WTC11 (cell line): ENCODE results near the gene ASTN2.

Source experiments
- PRRX2 ChIP-seq: fragments of 250-450 bp; sonication (Bioruptor Pico); IDR thresholded peaks from 2 replicates; pipeline ENCODE4 v1.8.0; 2021; ENCODE audit warnings: mild to moderate bottlenecking
- TEAD4 ChIP-seq: sonication (generic); formaldehyde crosslinking; IDR thresholded peaks from 2 replicates; pipeline ENCODE4 v1.8.0; 2022; ENCODE audit warnings: mild to moderate bottlenecking, missing genetic modification reagents

DNA sequence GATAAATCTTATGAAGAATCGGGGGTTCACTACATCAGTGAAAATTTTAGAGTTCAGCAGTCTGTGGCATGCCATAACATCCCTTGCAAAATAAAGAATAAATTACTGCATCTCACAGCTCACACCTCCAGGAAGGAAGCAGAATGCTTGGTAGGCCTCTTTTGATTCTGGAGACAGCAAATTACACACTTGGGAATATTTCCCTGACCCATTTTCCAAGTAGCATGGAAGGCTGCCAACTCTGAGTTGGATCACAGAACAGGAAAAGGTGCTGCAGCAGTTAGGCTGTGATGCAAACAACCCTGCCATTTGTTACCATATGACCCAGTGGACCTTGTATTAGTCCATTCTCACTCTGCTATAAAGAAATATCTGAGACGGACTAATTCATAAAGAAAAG lies 293.5 kb downstream of the ASTN2 start:
- TF ChIP-seq TEAD4 (CRISPR knock-in tag) (no peak), PRRX2 (CRISPR knock-in tag) (no peak)
